Activated T-cell treated with anti-CD3 and anti-CD28 coated beads, Interleukin-2, amount 50 U/mL, for 1 hour (primary cell): ENCODE measurements around the gene ZBTB5.
"Not testable (repeated sequence)": the region's sequence is repeated elsewhere in the genome, so short reads cannot be mapped to it uniquely, and the experiment has no call there.

Experiments used
- DNase-seq: peaks from one replicate; pipeline ENCODE4 v3.0.0-alpha.2; 2020

The ZBTB5 gene, protein sequence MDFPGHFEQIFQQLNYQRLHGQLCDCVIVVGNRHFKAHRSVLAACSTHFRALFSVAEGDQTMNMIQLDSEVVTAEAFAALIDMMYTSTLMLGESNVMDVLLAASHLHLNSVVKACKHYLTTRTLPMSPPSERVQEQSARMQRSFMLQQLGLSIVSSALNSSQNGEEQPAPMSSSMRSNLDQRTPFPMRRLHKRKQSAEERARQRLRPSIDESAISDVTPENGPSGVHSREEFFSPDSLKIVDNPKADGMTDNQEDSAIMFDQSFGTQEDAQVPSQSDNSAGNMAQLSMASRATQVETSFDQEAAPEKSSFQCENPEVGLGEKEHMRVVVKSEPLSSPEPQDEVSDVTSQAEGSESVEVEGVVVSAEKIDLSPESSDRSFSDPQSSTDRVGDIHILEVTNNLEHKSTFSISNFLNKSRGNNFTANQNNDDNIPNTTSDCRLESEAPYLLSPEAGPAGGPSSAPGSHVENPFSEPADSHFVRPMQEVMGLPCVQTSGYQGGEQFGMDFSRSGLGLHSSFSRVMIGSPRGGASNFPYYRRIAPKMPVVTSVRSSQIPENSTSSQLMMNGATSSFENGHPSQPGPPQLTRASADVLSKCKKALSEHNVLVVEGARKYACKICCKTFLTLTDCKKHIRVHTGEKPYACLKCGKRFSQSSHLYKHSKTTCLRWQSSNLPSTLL

DNA sequence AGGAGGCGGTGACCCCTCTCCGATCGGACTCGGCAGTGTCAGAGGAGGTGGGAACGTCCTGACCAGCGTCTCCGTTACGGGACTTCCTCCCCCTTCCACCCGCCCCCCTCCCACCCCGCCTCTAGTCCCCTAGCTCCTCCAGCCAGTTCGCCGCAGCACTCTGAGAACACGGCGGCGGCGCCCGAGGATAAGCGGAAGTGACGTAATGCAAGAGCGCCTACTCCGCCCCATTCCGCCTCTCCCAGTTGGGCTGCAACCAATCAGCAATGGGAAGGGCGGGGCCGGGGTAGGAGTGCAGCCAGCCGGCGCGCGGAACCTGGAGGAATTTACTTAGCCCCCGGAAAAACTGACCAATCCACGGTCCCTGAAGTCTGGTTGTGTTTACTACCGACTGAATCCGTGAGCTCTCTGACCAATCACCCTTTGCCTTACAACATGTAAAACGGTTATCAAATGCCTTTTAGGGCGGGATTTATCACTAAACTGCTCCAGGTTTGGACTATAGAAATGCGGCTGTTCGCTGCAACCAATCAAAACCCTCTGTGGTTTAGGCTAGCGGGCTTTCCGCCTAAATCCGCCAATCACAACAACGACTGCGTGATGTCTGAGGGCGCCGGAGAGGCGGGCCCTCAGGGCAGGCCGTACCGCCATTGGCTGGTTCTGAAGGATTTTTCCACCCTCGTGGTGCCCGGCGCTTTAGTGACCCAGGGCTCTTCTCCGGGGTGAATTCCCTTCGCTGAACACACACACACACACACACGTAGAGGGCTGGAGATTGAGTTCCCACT, at the start of gene ZBTB5:
Gene ZBTB5 (minus strand): TSS at position 202 of the 788 bp plus-strand sequence. CDS start 22,899 bp downstream, outside the sequence.
- peak; percentile 97 for DNase-seq

DNA sequence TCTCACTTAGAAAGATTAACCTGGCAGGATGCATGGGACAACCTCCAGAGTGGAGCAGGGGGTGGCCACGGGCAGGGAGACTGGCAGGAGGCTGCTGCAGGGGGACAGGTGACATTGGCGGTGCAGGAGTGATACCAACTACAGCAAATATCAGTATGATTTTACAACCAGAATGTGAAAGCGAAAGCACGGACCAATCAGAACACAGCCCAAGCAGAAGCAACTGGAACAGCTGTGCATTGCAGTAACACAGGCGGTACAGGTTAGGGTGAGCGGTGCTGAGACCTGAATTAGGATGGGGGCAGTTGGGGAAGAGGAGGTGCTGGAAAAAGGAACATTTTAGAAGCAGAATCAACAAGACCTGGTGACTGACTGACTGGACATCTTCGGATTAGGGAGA, 49.7 kb upstream of the ZBTB5 start:
- no peak for DNase-seq

DNA sequence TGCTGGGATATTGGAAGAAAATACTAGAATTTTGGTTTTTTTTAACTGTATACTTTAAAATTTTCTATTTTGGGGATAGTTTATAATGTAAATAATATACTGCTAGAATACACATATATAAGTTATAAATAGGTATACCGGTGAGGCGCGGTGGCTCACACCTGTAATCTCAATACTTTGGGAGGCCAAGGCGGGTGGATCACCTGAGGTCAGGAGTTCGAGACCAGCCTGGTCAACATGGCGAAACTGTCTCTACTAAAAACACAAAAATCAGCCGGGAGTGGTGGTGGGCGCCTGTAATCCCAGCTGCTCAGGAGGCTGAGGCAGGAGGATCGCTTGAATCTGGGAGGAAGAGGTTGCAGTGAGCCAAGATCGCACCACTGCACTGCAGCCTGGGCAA, 49.2 kb upstream of the ZBTB5 start:
- DNase-seq: not testable (repeated sequence)

DNA sequence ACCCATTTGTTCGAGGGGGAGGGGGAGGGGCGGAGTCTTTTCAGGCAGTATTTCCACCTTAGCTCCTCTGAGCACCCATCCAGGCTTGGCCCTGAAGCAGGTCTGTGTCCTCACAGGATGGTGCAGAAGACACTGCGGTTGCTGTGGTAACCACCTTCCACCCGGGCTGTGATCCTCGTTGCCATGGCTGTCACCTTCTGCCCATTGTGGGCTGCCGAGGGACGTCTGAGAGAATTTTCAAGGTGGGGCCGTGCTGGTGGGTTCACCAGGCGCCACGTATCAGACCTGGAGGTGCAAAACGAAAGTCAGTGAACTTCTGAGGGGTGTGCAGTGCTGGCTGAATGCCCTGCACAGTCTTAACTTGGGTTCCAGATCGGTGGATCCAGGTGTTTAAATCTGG, 47.2 kb upstream of the ZBTB5 start:
- DNase-seq: peak; percentile 28

DNA sequence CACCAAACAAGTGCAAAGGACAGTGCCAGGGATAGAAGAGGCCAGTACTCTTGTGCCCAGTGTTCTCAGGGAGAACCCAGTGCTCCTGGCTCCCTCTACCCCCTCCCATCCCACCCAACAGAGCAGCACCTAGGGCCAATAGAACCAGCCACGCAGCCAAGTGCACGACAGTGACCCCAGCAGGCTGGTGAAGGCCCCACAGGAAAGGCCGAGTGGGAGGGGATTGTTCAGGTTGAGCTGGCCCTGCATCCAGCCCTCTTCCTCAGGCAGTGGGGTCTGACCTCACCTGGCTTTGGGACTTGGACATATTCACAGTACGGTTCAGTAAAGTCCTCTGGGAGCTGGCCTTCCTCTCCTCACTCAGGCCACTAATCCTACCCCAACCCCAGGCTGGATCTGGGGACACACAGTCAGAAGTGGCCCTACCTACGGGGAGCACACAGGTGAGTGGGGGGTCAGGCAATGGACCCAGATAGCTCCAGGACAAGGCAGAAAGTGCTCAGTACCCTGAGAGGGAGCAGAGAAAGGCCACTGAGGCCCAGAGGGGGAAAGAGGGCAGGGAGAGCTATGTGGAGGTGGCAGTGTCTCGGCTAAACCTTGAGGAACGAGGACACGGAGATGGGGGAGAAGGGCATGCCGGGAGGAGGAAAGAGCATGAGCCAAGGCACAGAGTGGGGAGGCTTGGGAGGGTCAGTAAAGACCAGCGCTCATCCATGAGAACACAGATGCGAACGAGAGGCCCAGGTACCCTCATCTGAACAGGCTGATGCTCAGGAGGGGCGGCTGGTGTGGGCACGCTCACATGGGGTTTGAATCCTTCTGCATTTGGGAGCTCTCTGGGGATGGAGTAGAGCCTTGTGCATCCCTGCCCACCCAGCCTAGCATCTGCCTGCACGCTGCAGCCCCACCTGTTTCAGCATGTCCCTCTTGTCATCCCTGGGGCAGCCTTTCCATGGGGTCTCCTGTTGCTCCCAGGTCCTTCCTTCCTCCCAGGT, 46.1 kb upstream of the ZBTB5 start:
- DNase-seq: no peak

DNA sequence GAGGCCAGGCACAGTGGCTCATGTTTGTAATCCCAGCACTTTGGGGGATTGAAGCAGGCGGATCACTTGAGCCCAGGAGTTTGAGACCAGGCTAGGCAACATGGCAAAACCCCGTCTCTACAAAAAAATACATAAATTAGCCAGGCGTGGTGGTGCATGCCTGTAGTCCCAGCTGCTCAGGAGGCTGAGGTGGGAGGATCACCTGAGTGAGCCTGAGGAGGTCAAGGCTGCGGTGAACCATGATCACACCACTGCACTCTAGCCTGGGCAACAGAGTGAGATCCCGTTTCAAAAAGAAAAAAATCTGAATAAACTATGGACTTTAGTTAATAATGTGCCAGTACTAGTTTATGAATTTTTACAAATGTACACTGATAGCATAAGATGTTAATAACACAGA, 44.8 kb upstream of the ZBTB5 start:
- not testable (repeated sequence) for DNase-seq

DNA sequence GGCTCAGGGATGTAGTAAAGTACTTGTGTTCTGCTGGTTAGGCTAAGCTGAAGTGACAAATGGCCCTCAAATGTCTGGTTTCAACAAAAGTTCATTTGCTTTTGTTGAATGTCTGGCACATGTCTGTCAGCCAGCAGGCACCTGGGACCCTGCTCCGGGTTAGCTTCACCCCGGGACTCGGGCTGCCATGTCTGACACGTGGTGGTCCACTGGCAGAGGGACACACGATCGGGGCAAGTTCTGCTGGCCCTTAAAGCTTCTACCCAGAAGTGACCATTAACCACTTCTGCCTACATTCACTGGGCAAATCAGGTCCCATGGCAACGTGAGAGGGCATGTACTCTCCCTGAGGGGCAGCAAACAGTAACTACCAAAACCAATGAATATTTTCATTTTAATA, 44.3 kb upstream of the ZBTB5 start:
- DNase-seq: no peak

DNA sequence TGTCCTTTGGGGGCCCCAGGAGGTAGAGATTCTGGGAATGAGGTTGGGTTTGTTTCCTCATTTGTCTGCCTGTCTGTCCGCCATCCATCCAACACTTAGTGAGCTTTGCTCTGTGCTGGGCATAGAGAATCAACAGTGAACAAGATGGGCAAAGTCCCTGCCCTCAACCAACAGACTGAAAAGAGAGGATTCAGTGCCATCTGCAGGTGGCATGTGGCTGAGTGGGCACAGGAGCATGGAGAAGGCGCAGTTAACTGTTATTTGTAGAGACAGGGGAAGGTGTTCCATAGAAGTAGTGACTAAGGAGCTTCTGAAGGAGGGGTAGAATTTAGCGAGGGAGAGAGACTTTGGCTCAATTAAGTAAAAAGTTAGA, 43.6 kb upstream of the ZBTB5 start:
- DNase-seq: no peak

DNA sequence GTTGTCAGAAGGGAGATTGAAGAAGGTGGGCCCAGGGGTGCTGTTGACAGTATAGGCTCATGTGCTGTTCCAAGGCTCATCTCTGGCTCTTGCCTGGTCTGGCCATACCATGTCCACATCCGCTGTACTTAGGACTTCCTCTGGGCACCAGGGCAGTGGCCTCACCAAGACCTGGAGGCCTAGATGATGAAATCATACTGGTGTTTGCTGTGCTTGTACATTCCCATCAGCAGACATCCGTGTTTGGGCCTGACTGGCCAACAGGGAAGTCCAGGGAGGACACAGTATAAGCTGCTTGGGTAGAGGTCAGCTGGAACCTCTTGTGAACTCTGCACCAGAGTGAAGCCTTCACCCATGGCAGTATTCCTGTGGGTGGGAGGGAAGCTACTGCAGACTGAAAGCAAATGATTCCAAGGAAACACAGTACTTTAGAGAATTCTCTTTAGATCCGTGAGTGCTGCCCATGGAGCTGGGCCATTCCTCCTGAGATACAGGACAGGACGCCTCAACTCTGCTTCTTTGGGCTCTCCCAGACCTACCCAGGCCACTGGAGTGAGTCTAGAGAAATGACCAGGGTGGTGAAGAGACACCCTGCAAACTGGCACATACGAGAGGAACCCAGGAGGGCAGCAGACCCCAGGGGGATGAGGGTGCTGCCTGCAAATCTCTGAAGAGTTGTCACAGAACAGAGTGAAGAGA, 43.0 kb upstream of the ZBTB5 start:
- DNase-seq: no peak

DNA sequence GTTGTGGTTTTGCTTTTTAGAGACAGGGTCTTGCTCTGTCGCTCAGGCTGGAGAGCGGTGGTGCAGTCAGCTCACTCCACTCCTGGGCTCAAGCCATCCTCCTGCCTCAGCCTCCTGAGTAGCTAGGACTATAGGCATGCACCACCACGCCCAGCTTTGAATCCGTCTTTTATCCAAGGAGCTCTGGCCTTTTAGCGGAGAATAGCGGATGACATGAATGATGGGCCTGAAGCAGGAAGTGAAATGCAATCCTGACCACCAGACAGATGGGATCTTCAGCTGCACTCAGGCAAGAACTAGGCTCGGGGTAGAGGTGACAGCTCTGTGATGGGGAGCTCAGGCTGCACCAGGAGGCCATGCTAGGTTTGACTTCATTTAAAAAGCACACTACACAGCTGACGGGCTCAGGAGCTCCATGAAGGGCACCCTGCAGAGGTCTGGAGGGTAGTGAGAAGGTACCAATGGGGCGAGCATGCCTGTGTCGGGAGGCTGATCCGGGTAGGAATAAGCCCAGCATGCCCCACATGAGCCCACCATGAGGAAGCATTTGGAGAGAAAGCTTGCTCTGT, 42.4 kb upstream of the ZBTB5 start:
- DNase-seq: no peak

DNA sequence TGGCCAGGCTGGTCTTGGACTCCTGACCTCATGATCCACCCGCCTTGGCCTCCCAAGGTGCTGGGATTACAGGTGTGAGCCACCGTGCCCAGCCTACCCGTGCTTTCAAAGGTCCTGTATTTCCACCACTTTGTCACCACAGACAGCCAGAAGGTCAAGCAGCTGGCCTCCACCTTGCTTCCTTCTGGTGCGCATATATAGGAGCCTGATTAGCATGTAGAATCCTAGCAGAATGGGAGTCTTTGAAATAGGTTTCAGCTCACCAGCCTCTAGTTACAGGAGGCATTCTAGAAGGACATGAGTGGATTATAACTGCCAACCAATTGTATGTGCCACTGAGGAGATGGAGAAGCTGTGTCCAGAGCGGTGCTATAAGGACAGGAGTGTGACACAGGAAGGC, 39.4 kb upstream of the ZBTB5 start:
- DNase-seq: no peak

DNA sequence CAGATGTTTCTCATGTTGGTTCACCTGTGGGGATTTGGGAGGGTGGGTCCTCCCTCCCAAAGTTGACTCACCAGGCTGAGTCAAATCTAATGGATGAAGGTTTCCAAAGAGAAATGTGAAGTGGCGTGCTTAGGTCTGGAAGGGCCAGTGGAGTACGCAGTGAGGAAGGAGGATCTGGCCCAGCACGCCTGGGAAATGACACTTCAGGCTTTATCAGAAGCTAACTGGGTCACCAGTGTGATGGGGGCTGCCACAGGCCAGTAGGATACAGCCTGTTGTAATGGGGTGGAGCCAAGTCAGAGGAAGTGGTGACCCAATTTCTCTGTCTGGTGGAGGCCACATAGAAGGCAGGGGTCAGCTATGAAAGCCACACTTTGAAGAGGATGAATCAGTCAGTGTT, 38.5 kb upstream of the ZBTB5 start:
- peak; percentile 32 for DNase-seq

DNA sequence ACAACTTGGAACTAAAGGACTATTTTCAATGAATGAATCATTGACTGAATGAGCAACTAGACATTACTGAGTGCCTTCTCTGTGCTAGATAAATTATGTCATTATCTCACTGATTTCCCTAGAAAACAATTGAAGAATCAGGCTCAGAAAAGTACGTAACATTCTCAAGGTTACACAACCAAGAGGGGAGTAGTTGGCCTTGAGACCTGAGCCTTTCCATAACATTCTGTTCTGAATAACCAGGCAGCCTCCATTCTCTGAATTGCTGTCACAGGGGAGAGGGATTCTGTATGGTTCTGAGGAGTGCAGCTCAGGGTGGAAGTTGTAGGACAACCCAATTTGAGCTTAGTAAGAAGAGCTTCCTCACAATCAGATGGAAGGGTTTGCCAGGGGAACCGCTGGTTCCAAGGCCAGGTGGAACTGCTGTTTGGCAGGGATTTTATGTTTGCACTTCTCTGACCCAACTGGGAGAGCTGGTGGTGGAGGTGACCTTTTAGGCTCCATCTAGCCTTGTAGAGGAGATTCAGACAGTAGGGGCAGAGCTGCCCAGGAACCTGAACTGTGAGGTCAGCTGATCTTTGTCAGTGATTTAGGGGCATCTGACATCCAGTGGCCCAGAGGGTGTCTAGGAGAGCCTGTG, 36.8 kb upstream of the ZBTB5 start:
- no peak for DNase-seq

DNA sequence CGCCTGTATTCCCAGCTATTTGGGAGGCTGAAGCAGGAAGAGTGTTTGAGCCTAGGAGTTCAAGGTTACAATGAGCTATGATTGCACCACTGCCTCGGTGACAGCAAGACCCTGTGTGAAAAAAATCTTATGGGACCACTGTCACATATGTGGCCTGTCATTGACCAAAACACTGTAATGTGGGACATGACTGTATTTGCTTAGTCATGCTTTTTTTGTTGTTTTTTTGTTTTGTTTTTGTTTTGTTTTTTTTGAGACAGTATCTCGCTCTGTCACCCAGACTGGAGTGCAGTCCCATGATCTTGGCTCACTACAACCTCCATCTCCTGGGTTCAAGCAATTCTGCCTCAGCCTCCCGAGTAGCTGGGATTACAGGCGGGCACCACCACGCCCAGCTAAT, 34.0 kb upstream of the ZBTB5 start:
- DNase-seq: no peak

DNA sequence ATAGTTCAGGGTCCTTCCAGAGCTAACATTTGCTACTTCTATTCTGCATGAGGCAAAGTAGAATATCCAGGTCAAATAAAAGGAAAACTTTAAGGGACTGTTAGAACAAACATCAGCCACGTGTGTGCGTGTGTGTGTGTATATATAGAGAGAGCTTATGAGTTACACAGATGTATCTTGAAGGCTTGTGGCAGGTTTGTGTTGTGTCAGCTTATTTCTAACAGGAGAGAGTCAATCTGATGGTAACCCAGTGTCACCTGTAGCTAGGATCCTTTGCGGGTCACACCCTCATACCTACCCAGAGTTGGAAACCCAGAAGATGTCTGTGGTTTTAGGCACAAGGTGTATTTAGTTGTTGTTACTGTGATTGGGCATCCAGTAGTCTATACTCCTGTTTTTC, 33.2 kb upstream of the ZBTB5 start:
- no peak for DNase-seq

DNA sequence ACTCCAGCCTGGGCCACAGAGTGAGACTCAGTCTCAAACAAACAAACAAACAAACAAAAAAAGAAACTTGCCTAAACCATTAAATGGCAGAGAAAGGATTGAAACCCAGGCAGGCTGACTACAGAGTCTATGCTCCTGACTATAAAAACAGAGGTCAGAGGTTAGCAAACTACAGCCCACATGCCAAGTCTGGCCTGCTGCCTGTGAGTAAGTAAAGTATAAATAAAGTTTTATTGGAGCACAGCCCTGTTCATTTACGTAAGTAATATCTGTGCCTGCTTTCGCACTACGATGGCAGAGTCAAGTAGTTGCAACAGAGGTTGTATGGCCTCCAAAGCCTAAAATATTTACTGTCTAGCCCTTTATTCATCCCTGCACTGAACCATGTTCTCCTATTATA, 32.1 kb upstream of the ZBTB5 start:
- no peak for DNase-seq

DNA sequence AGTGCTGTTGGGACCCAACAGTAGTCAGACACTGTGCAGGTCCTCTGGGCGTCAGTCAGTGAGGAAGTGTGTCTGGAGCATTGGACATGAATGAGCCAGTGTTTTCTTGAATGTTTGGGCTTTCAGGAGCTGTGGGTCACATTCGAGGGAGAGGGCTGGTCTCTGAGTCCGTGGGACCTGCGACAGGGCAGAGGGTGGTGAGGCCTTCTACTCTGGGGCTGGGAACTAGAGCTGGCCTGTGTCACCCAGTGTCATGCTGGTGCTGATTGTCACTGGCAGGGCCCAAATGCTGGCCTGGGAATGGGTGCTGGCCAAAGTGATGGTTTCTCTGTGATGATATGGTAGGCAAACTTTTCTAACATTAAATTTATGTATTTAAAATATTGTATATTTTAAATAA, 30.8 kb upstream of the ZBTB5 start:
- no peak for DNase-seq

DNA sequence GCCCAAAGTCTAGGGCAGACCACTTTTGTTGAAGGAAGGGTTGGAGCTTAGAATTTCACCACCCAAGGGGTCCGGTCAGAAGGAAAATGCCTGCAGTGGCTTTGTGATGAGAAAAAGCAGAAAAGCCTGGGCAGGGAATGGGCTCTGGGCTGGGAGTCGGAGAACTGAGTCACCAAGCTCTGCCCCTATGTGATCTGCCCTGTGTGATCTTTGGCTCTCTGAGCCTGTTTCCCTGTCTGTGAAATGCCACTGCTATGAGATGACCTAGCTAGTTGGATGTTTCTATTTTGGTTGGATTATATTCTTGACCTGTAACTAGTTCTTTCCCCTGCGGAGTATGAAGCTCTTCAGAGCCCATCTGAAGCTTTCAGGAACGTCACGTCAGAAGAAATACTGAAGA, 30.3 kb upstream of the ZBTB5 start:
- no peak for DNase-seq

DNA sequence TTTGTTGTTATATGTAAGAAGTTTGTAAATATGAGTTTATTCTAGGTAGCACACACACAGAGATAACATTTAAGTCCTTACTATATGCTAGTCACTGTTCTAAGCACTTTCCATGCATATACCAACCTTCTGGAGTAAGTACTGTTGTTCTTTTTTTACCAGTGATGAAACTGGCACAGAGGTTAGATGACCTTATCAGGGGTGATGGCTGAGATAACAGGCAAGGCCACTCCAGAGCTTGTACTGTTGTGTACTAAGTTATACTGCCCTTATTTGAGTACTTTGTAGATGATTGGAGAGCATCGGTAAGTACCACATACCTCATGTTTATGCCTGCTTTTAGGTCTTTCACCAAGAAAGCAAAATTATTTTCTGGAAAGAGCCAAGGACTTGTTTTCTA, 26.7 kb upstream of the ZBTB5 start:
- DNase-seq: no peak

DNA sequence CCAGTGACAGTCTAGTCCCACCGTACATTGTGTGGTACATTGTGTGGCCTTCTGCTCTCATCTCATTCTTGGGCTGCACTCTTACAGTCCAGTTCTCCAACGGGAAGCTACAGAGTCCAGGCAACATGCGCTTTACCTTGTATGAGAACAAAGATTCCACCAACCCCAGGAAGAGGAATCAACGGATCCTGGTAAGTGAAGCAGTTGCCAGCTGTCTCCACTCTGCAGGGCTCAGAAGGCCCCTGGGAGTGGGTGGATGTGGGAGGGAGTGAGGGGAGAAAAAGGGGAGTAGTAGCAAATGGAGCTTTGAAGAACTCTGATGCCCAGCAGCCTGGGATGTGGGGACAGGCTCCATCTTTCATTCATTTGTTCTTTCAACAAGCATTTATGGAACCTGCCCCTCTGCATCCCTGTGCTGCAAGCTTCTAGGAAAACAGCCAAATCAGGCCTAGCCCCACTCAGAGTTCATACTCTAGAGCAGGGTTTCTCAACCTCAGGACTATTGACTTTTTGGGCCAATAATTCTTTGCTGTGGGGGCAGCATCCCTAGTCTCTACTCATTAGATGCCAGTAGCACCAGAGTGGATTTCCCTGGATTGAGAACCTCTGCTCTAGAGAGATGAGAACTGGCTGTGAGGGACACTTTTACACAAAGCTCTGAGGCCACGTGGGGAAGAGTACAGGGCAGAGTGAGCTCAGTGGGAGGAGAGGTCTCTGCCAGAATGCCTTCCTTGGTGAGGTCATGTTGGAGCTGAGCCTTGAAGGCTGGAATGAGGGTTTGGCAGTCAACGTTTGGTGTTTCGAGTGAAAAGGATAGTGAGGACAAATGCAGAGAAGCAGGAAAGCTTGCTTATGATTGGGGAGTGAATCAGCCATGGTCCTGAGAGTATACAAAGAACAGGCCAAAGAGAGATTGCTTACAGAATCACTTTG, 21.6 kb upstream of the ZBTB5 start:
- no peak for DNase-seq
